K562 (cell line): ENCODE measurements around the gene RALA.

Experiments
- CREB3 ChIP-seq: fragments of 450-650 bp; conservative IDR thresholded peaks from 2 replicates; pipeline ENCODE4 v1.6.1; 2016; ENCODE audit warnings: missing genetic modification characterization, low read depth, mild to moderate bottlenecking, missing compliant biosample characterization, moderate library complexity
- EZH2 ChIP-seq: IDR thresholded peaks from 2 replicates; pipeline ENCODE4 v1.6.1; 2012; ENCODE audit warnings: low read depth, mild to moderate bottlenecking, inconsistent platforms, low read length, borderline replicate concordance
- GTF2E2 ChIP-seq: fragments of 200-800 bp; sonication (Bioruptor generic); IDR thresholded peaks from 2 replicates; pipeline ENCODE4 v1.6.1; 2016; ENCODE audit warnings: missing genetic modification characterization, missing compliant biosample characterization
- HINFP ChIP-seq: fragments of 450-650 bp; conservative IDR thresholded peaks from 2 replicates; pipeline ENCODE4 v1.6.1; 2016; ENCODE audit warnings: missing genetic modification characterization, low read depth, mild to moderate bottlenecking, control low read depth, missing compliant biosample characterization
- MAX ChIP-seq: sonication (generic); formaldehyde crosslinking; IDR thresholded peaks from 2 replicates; pipeline ENCODE4 v1.9.0; 2022; ENCODE audit warnings: mild to moderate bottlenecking, missing genetic modification reagents
- MYC ChIP-seq, 2 experiments: fragments of 250-450 bp in 1 of 2; sonication (Bioruptor Pico) in 1 of 2; IDR thresholded peaks; 2 replicates each; pipeline versions ENCODE4 v1.5.1 to v1.6.1; 2012 to 2021; ENCODE audit warnings: low read depth in 2 of 2, borderline replicate concordance in 1 of 2, improper control_type of control experiment in 1 of 2, low read length in 1 of 2, mild to moderate bottlenecking in 1 of 2, moderate library complexity in 1 of 2
- PHF8 ChIP-seq: fragments of 200-600 bp; sonication (generic); IDR thresholded peaks from 2 replicates; pipeline ENCODE4 v1.6.1; 2012; ENCODE audit warnings: mixed run types, mild to moderate bottlenecking, inconsistent platforms, low read length, moderate library complexity, borderline replicate concordance
- POLR2AphosphoS5 ChIP-seq: IDR thresholded peaks from 2 replicates; pipeline ENCODE4 v1.6.1; 2011; ENCODE audit warnings: mild to moderate bottlenecking, low read depth, low read length, moderate library complexity; ENCODE audit not compliant: control insufficient read depth, insufficient read depth
- SIN3B ChIP-seq: fragments of 450-650 bp; IDR thresholded peaks from 2 replicates; pipeline ENCODE4 v1.6.1; 2017; ENCODE audit warnings: low read depth, mild to moderate bottlenecking, moderate library complexity
- TCF7 ChIP-seq: sonication (generic); IDR thresholded peaks from 2 replicates; pipeline ENCODE4 v1.6.1; 2016; ENCODE audit warnings: antibody characterized with exemption, borderline replicate concordance
- TF ChIP-seq, protein P1 (sequence below): IDR thresholded peaks from 2 replicates; pipeline ENCODE4 v1.6.1; 2016; ENCODE audit warnings: missing genetic modification characterization, missing compliant biosample characterization
- TF ChIP-seq, protein P2 (sequence below), 3 experiments: IDR thresholded peaks in 2 of 3; conservative IDR thresholded peaks in 1 of 3; 2 replicates each; pipeline ENCODE4 v1.5.1; 2011 to 2012; ENCODE audit warnings: low read length in 3 of 3, mild to moderate bottlenecking in 3 of 3, control low read depth in 2 of 3, improper control_type of control experiment in 1 of 3, inconsistent platforms in 1 of 3, low read depth in 1 of 3, mixed read lengths in 1 of 3, moderate library complexity in 1 of 3; ENCODE audit not compliant: insufficient read depth in 2 of 3

DNA sequence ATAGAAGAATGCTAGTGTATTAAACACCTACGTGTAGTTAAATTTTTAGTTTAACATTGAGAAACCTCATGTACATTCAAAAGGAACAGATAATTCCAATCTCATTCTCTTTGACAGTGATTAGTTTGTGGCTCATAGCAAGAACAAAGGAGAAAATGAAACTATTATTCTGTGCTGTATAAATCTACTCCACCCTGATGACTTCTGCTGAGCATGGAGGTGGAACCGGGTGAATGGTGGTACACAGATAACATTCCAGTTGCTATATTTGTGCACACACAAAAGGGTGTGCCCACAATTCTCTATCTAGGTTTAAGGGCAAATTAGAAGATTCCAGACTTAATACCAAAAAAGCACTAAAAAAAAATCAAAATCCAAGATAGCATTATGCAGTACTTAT, 17.0 kb upstream of the RALA start:
- TF ChIP-seq HINFP (tag) (no peak), PHF8 (no peak), TCF7 (no peak), CREB3 (tag) (no peak), MAX (CRISPR knock-in tag) (no peak), MYC (IDR thresholded peaks at IDR 0.05; ENCODE audit: low read depth, low read length) (no peak), MYC (CRISPR knock-in tag; IDR thresholded peaks at IDR 0.05; ENCODE audit: borderline replicate concordance, low read depth) (no peak), SIN3B (no peak), EZH2 (no peak), GTF2E2 (tag) (no peak), POLR2AphosphoS5 (no peak)
- TF ChIP-seq, protein P1, sequence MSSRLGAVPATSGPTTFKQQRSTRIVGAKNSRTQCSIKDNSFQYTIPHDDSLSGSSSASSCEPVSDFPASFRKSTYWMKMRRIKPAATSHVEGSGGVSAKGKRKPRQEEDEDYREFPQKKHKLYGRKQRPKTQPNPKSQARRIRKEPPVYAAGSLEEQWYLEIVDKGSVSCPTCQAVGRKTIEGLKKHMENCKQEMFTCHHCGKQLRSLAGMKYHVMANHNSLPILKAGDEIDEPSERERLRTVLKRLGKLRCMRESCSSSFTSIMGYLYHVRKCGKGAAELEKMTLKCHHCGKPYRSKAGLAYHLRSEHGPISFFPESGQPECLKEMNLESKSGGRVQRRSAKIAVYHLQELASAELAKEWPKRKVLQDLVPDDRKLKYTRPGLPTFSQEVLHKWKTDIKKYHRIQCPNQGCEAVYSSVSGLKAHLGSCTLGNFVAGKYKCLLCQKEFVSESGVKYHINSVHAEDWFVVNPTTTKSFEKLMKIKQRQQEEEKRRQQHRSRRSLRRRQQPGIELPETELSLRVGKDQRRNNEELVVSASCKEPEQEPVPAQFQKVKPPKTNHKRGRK (tag) = no peak
- TF ChIP-seq, protein P2, sequence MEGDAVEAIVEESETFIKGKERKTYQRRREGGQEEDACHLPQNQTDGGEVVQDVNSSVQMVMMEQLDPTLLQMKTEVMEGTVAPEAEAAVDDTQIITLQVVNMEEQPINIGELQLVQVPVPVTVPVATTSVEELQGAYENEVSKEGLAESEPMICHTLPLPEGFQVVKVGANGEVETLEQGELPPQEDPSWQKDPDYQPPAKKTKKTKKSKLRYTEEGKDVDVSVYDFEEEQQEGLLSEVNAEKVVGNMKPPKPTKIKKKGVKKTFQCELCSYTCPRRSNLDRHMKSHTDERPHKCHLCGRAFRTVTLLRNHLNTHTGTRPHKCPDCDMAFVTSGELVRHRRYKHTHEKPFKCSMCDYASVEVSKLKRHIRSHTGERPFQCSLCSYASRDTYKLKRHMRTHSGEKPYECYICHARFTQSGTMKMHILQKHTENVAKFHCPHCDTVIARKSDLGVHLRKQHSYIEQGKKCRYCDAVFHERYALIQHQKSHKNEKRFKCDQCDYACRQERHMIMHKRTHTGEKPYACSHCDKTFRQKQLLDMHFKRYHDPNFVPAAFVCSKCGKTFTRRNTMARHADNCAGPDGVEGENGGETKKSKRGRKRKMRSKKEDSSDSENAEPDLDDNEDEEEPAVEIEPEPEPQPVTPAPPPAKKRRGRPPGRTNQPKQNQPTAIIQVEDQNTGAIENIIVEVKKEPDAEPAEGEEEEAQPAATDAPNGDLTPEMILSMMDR (IDR thresholded peaks at IDR 0.05 in 2 of 3, conservative IDR thresholded peaks at IDR 0.05 in 1 of 3; ENCODE audit: insufficient read depth in 2 of 3, low read depth in 1 of 3, low read length in 3 of 3) = no peak
